HCT116 (cell line): Measurements from ENCODE around the gene EMD. TPM values are rescaled to one million over a fixed set of nuclear protein-coding genes. Genes with fewer than 3 reads are reported as not detected.

Experiments
- ATAC-seq: fragments of 200-7000 bp; cut with Tn5 transposase; 2 replicates; pipeline ENCODE4 v1.9.1; 2020; ENCODE audit warnings: mild to moderate bottlenecking, moderate library complexity
- BruUV-seq: library from RNA; stranded (reverse); fragments of 400-500 nt; replicated peaks from 2 replicates; lab custom pipeline; 2021; lab: Mats Ljungman, UMichigan
- CTCF ChIA-PET: fragments of 300-600 bp; sonication (Branson Sonifier 250); formaldehyde crosslinking; loops from one replicate; lab custom pipeline; 2021; ENCODE audit warnings: antibody characterized with exemption; lab: Charles Lee
- POLR2A ChIA-PET: fragments of 300-600, 350-600 bp; sonication (Branson Sonifier 250); formaldehyde crosslinking; loops from one replicate; lab custom pipeline; 2021; ENCODE audit warnings: antibody characterized with exemption; lab: Charles Lee
- RAD21 ChIA-PET, 2 experiments: fragments of 300-600 bp; sonication (Branson Sonifier 250); formaldehyde crosslinking; loops; one replicate each; lab custom pipeline; 2023; ENCODE audit warnings: low total read pairs in 2 of 2; ENCODE audit not compliant: uncharacterized antibody in 2 of 2, unreplicated experiment in 2 of 2, low non-redundant PET in 1 of 2; lab: Charles Lee
- DNase-seq: peaks from one replicate; pipeline ENCODE4 v3.0.0-alpha.2; 2010; ENCODE audit warnings: low read depth, low spot score
- H2AFZ ChIP-seq: fragments of 200-600 bp; shearing (Covaris generic), sonication (generic); 2 replicates; pipeline ENCODE4 v1.6.1; 2017; ENCODE audit warnings: low read depth, mixed run types, mixed read lengths, antibody characterized with exemption, low read length; ENCODE audit not compliant: poor library complexity, severe bottlenecking
- H3K27ac ChIP-seq: 2 replicates; pipeline ENCODE4 v1.5.1; 2012; ENCODE audit warnings: low read depth, low read length
- H3K27me3 ChIP-seq: fragments of 200-600 bp; sonication (generic); 2 replicates; pipeline ENCODE4 v1.6.1; 2016; ENCODE audit warnings: mixed run types, low read length, mixed read lengths; ENCODE audit not compliant: insufficient read depth
- H3K36me3 ChIP-seq, 2 experiments: fragments of 200-500 bp in 1 of 2; fragments of 200-600 bp in 1 of 2; sonication (Bioruptor generic) in 1 of 2; sonication (generic) in 1 of 2; 2 replicates each; pipeline versions ENCODE4 v1.5.1 to v1.6.1; 2014 to 2016; ENCODE audit warnings: low read length in 2 of 2, inconsistent platforms in 1 of 2, mixed read lengths in 1 of 2, mixed run types in 1 of 2; ENCODE audit not compliant: insufficient read depth in 2 of 2, control insufficient read depth in 1 of 2
- H3K4me1 ChIP-seq, 2 experiments: fragments of 200-600 bp in 1 of 2; sonication (generic) in 1 of 2; 2 replicates each; pipeline versions ENCODE4 v1.5.1 to v1.6.1; 2012 to 2017; ENCODE audit warnings: low read length in 2 of 2, inconsistent platforms in 1 of 2, mild to moderate bottlenecking in 1 of 2, mixed read lengths in 1 of 2, mixed run types in 1 of 2, moderate library complexity in 1 of 2; ENCODE audit not compliant: insufficient read depth in 2 of 2, control insufficient read depth in 1 of 2
- H3K4me2 ChIP-seq: fragments of 200-600 bp; sonication (generic); 2 replicates; pipeline ENCODE4 v1.6.1; 2017; ENCODE audit warnings: mixed run types, low read length, mixed read lengths
- H3K4me3 ChIP-seq, 2 experiments: fragments of 200-600 bp in 1 of 2; sonication (generic) in 1 of 2; replicated peaks in 1 of 2; 2 replicates each; pipeline ENCODE4 v1.5.1; 2011 to 2016; ENCODE audit warnings: low read length in 2 of 2, control low read depth in 1 of 2, low read depth in 1 of 2, mild to moderate bottlenecking in 1 of 2, mixed read lengths in 1 of 2, mixed run types in 1 of 2
- H3K79me2 ChIP-seq: fragments of 200-600 bp; sonication (generic); 2 replicates; pipeline ENCODE4 v1.6.1; 2017; ENCODE audit warnings: mild to moderate bottlenecking, mixed run types, low read length, moderate library complexity, mixed read lengths; ENCODE audit not compliant: insufficient read depth
- H3K9ac ChIP-seq: fragments of 200-600 bp; sonication (generic); 2 replicates; pipeline ENCODE4 v1.6.1; 2016; ENCODE audit warnings: low read length, mixed read lengths
- H3K9me2 ChIP-seq: fragments of 200-600 bp; sonication (generic), shearing (Covaris generic); 2 replicates; pipeline ENCODE4 v1.6.1; 2017; ENCODE audit warnings: mixed run types, mild to moderate bottlenecking, moderate library complexity; ENCODE audit not compliant: insufficient read depth
- H3K9me3 ChIP-seq, 2 experiments: fragments of 200-500 bp in 1 of 2; fragments of 200-600 bp in 1 of 2; sonication (Bioruptor generic) in 1 of 2; sonication (generic) in 1 of 2; 2 replicates each; pipeline ENCODE4 v1.6.1; 2014 to 2017; ENCODE audit warnings: low read length in 2 of 2, mixed read lengths in 2 of 2, inconsistent platforms in 1 of 2, low read depth in 1 of 2, mild to moderate bottlenecking in 1 of 2, mixed run types in 1 of 2, moderate library complexity in 1 of 2; ENCODE audit not compliant: control insufficient read depth in 1 of 2, insufficient read depth in 1 of 2
- H4K20me1 ChIP-seq: fragments of 200-600 bp; sonication (generic), shearing (Covaris generic); 2 replicates; pipeline ENCODE4 v1.6.1; 2017; ENCODE audit warnings: mixed run types, mild to moderate bottlenecking, moderate library complexity; ENCODE audit not compliant: insufficient read depth
- CBX3 ChIP-seq: IDR thresholded peaks from 2 replicates; pipeline ENCODE4 v1.6.1; 2012; ENCODE audit warnings: low read depth
- CEBPB ChIP-seq: IDR thresholded peaks from 2 replicates; pipeline ENCODE4 v1.6.1; 2012; ENCODE audit warnings: low read depth
- ELF1 ChIP-seq: IDR thresholded peaks from 2 replicates; pipeline ENCODE4 v1.6.1; 2012; ENCODE audit warnings: low read depth, borderline replicate concordance
- EZH2 ChIP-seq: fragments of 200-600 bp; sonication (generic); IDR thresholded peaks from 2 replicates; pipeline ENCODE4 v1.6.1; 2017; ENCODE audit warnings: antibody characterized with exemption, mixed run types
- EZH2phosphoT487 ChIP-seq: fragments of 200-600 bp; IDR thresholded peaks from 2 replicates; pipeline ENCODE4 v1.6.1; 2018; ENCODE audit warnings: antibody characterized with exemption, borderline replicate concordance
- FOSL1 ChIP-seq: IDR thresholded peaks from 2 replicates; pipeline ENCODE4 v1.6.1; 2012; ENCODE audit warnings: low read depth
- JUND ChIP-seq: IDR thresholded peaks from 2 replicates; pipeline ENCODE4 v1.6.1; 2012
- POLR2A ChIP-seq: IDR thresholded peaks from 2 replicates; pipeline ENCODE4 v1.7.0; 2011; ENCODE audit warnings: borderline replicate concordance; ENCODE audit not compliant: insufficient read depth, insufficient read length; ENCODE audit errors: extremely low read depth
- POLR2AphosphoS5 ChIP-seq: IDR thresholded peaks from 2 replicates; pipeline ENCODE4 v1.6.1; 2011; ENCODE audit warnings: mild to moderate bottlenecking, low read depth, low read length, moderate library complexity
- SIN3A ChIP-seq: IDR thresholded peaks from 2 replicates; pipeline ENCODE4 v1.6.1; 2012; ENCODE audit warnings: low read depth
- SP1 ChIP-seq: IDR thresholded peaks from 2 replicates; pipeline ENCODE4 v1.6.1; 2012; ENCODE audit warnings: low read depth
- SRF ChIP-seq: IDR thresholded peaks from 2 replicates; pipeline ENCODE4 v1.6.1; 2012; ENCODE audit warnings: low read depth
- YY1 ChIP-seq: IDR thresholded peaks from 2 replicates; pipeline ENCODE4 v1.6.1; 2011; ENCODE audit warnings: low read length, low read depth, moderate library complexity, mild to moderate bottlenecking; ENCODE audit not compliant: insufficient replicate concordance; ENCODE audit errors: extremely low read depth
- intact Hi-C: fragments of 100-400 bp; cut with micrococcal nuclease; formaldehyde crosslinking; loops from 2 replicates; pipeline ENCODE4 v1.10.0; 2022
- total RNA-seq: library from RNA; stranded (reverse); gene quantifications from one replicate; pipeline ENCODE4 v1.2.1, GENCODE V29; 2021; ENCODE audit not compliant: unreplicated experiment
- TF ChIP-seq, protein P1 (sequence below): IDR thresholded peaks from 2 replicates; pipeline ENCODE4 v1.6.1; 2012
- TF ChIP-seq, protein P2 (sequence below): IDR thresholded peaks from 2 replicates; pipeline ENCODE4 v1.6.1; 2012
- TF ChIP-seq, protein P3 (sequence below), 3 experiments: fragments of 200-600 bp in 1 of 3; sonication (generic) in 1 of 3; IDR thresholded peaks in 2 of 3; conservative IDR thresholded peaks in 1 of 3; 2 replicates each; pipeline ENCODE4 v1.5.1; 2012 to 2017; ENCODE audit warnings: low read depth in 2 of 3, low read length in 2 of 3, antibody characterized with exemption in 1 of 3, borderline replicate concordance in 1 of 3, control low read depth in 1 of 3, mild to moderate bottlenecking in 1 of 3, mixed read lengths in 1 of 3, mixed run types in 1 of 3, moderate library complexity in 1 of 3; ENCODE audit not compliant: insufficient read depth in 1 of 3
- TF ChIP-seq, protein P4 (sequence below): IDR thresholded peaks from 2 replicates; pipeline ENCODE4 v1.6.1; 2011; ENCODE audit warnings: mild to moderate bottlenecking, low read length, moderate library complexity; ENCODE audit not compliant: insufficient replicate concordance; ENCODE audit errors: extremely low read depth

EMD gene
- total RNA-seq, 1 experiment from 2014 or later: 102 TPM

DNA sequence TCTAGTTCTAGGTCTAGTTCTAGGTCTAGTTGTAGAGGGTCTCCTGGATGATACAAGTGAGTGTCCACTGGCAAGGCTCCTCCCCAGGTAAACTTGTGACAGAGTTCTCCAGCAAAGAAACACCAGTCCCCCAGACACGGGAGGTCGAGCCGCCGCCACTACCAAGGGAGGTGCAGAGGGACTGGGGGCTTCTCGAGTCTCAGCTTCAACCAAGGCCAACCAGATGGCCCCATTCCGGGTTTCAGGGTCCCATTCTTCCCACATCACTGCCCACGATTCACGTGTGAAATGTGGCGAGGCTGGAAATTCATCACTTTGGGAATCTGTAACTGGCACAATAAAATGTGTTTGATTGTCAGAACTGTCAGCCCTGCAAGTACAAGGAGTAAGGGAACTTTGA, 46.0 kb upstream of the EMD start:
- DNase-seq (no peak), ATAC-seq (no peak)
- Histone ChIP-seq H3K36me3 (no peaks in the 10 kb centered on the region), H4K20me1 (no peaks in the 10 kb centered on the region), H3K4me1 (no peaks in the 10 kb centered on the region), H3K27me3 (no peaks in the 10 kb centered on the region), H3K9ac (no peak overlapping the region), H2AFZ (no peak overlapping the region), H3K4me3 (no peak overlapping the region), H3K79me2 (no peaks in the 10 kb centered on the region), H3K9me2 (no peaks in the 10 kb centered on the region), H3K9me3 (no peaks in the 10 kb centered on the region), H3K27ac (no peak overlapping the region), H3K4me2 (no peak overlapping the region)
- ChIA-PET POLR2A (no interaction called here), CTCF (no interaction called here), RAD21 (no interaction called here)
- intact Hi-C loops: no loop called here
- TF ChIP-seq POLR2A (no peak), EZH2phosphoT487 (no peak), SRF (no peak)
- BruUV-seq: no TSS peak

DNA sequence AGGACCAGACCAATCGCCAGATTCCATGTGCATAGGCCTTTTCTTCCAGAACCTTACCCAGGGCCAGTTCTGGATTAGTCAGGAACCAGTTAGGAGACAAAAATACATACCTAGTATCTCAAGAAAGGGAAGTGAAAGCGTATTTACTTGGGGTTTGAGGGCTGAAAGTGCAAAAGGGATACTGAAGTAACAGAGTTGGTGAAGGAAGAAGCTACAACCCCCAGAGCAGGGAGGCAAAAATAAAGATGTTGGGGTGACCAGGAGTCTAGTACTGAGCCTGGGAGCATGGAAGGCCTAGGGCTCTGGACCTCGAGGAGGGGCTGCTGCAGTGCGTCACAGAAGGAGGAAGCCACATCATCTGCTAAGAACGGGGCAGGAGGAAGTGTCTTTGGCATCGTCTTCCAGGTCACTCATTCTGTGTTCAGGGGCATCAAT, 45.2 kb upstream of the EMD start:
- Histone ChIP-seq H3K27me3 (no peaks in the 10 kb centered on the region), H3K9me2 (no peaks in the 10 kb centered on the region), H3K79me2 (no peaks in the 10 kb centered on the region), H3K4me2 (no peak overlapping the region), H3K27ac (no peak overlapping the region), H3K9ac (no peak overlapping the region), H3K9me3 (no peaks in the 10 kb centered on the region), H4K20me1 (no peaks in the 10 kb centered on the region), H3K36me3 (no peaks in the 10 kb centered on the region), H3K4me3 (no peak overlapping the region), H2AFZ (no peak overlapping the region), H3K4me1 (no peaks in the 10 kb centered on the region)
- ChIA-PET POLR2A (no interaction called here), CTCF (no interaction called here), RAD21 (no interaction called here)
- DNase-seq (no peak), ATAC-seq (no peak)
- intact Hi-C loops: no loop called here
- BruUV-seq: no TSS peak
- TF ChIP-seq JUND (no peak), POLR2A (no peak), YY1 (no peak), CBX3 (no peak), SRF (no peak), EZH2 (no peak), SIN3A (no peak), CEBPB (no peak), POLR2AphosphoS5 (no peak), ELF1 (no peak), SP1 (no peak), FOSL1 (no peak)
- TF ChIP-seq, protein P1, sequence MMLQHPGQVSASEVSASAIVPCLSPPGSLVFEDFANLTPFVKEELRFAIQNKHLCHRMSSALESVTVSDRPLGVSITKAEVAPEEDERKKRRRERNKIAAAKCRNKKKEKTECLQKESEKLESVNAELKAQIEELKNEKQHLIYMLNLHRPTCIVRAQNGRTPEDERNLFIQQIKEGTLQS: no peak
- TF ChIP-seq, protein P2, sequence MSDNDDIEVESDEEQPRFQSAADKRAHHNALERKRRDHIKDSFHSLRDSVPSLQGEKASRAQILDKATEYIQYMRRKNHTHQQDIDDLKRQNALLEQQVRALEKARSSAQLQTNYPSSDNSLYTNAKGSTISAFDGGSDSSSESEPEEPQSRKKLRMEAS: no peak
- TF ChIP-seq, protein P3, sequence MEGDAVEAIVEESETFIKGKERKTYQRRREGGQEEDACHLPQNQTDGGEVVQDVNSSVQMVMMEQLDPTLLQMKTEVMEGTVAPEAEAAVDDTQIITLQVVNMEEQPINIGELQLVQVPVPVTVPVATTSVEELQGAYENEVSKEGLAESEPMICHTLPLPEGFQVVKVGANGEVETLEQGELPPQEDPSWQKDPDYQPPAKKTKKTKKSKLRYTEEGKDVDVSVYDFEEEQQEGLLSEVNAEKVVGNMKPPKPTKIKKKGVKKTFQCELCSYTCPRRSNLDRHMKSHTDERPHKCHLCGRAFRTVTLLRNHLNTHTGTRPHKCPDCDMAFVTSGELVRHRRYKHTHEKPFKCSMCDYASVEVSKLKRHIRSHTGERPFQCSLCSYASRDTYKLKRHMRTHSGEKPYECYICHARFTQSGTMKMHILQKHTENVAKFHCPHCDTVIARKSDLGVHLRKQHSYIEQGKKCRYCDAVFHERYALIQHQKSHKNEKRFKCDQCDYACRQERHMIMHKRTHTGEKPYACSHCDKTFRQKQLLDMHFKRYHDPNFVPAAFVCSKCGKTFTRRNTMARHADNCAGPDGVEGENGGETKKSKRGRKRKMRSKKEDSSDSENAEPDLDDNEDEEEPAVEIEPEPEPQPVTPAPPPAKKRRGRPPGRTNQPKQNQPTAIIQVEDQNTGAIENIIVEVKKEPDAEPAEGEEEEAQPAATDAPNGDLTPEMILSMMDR (IDR thresholded peaks at IDR 0.05 in 2 of 3, conservative IDR thresholded peaks at IDR 0.05 in 1 of 3; ENCODE audit: borderline replicate concordance in 1 of 3, insufficient read depth in 1 of 3, low read depth in 2 of 3, low read length in 2 of 3): no peak
- TF ChIP-seq, protein P4, sequence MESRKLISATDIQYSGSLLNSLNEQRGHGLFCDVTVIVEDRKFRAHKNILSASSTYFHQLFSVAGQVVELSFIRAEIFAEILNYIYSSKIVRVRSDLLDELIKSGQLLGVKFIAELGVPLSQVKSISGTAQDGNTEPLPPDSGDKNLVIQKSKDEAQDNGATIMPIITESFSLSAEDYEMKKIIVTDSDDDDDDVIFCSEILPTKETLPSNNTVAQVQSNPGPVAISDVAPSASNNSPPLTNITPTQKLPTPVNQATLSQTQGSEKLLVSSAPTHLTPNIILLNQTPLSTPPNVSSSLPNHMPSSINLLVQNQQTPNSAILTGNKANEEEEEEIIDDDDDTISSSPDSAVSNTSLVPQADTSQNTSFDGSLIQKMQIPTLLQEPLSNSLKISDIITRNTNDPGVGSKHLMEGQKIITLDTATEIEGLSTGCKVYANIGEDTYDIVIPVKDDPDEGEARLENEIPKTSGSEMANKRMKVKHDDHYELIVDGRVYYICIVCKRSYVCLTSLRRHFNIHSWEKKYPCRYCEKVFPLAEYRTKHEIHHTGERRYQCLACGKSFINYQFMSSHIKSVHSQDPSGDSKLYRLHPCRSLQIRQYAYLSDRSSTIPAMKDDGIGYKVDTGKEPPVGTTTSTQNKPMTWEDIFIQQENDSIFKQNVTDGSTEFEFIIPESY: no peak
